Nephron progenitor cell (in vitro differentiated cells): ENCODE results near the gene SIM2.

Experiments used
- DNase-seq: peaks from one replicate; pipeline ENCODE4 v3.0.0; 2021
- H3K27ac Mint-ChIP-seq: 2 replicates; pipeline ENCODE4 v1.8.0; 2021; ENCODE audit warnings: mild to moderate bottlenecking, moderate library complexity, mixed read lengths
- H3K27me3 Mint-ChIP-seq: 2 replicates; pipeline ENCODE4 v1.8.0; 2021; ENCODE audit warnings: mild to moderate bottlenecking, low read depth, mixed read lengths; ENCODE audit not compliant: poor library complexity
- H3K36me3 Mint-ChIP-seq: 2 replicates; pipeline ENCODE4 v1.8.0; 2021; ENCODE audit warnings: low read depth, mixed read lengths
- H3K4me1 Mint-ChIP-seq: 2 replicates; pipeline ENCODE4 v1.8.0; 2021; ENCODE audit warnings: mixed read lengths
- H3K4me3 Mint-ChIP-seq: 2 replicates; pipeline ENCODE4 v1.8.0; 2021; ENCODE audit warnings: mild to moderate bottlenecking, moderate library complexity, mixed read lengths
- H3K9me3 Mint-ChIP-seq: 2 replicates; pipeline ENCODE4 v1.8.0; 2021; ENCODE audit warnings: mild to moderate bottlenecking, moderate library complexity, mixed read lengths
- CTCF ChIP-seq: fragments of 200-600 bp; sonication (generic); IDR thresholded peaks from 2 replicates; pipeline ENCODE4 v1.5.0; 2021; ENCODE audit warnings: antibody characterized with exemption

SIM2 gene

GRCh38 chr21:36697060-36697850, 1.7 kb upstream of the SIM2 start:
- TF ChIP-seq CTCF: no peak
- no peaks in the 10 kb centered on the region for H3K36me3 Mint-ChIP-seq
- DNase-seq: no peak
- H3K9me3 Mint-ChIP-seq: no peaks in the 10 kb centered on the region
- H3K4me1 Mint-ChIP-seq: peaks cover 34% of the 10 kb centered on the region
- no peak overlapping the region for H3K27ac Mint-ChIP-seq
- H3K27me3 Mint-ChIP-seq: peaks cover 99% of the 10 kb centered on the region
- no peak overlapping the region for H3K4me3 Mint-ChIP-seq

- Mint-ChIP-seq H3K4me1 (peaks cover 33% of the 10 kb centered on the region), H3K36me3 (no peaks in the 10 kb centered on the region), H3K4me3 (peak overlapping the region; percentile 61), H3K27ac (no peak overlapping the region), H3K9me3 (no peaks in the 10 kb centered on the region), H3K27me3 (peaks cover 99% of the 10 kb centered on the region)
- TF ChIP-seq CTCF: no peak
- DNase-seq: no peak
Observed at GRCh38 chr21:36697851-36698384, 997 bp upstream of the SIM2 start.

GRCh38 chr21:36698385-36698980, 432 bp upstream of the SIM2 start:
- Mint-ChIP-seq H3K4me1 (peaks cover 33% of the 10 kb centered on the region), H3K4me3 (peak overlapping the region; percentile 61), H3K9me3 (no peaks in the 10 kb centered on the region), H3K27me3 (peaks cover 99% of the 10 kb centered on the region), H3K27ac (no peak overlapping the region), H3K36me3 (no peaks in the 10 kb centered on the region)
- TF ChIP-seq CTCF: no peak
- DNase-seq: peak; percentile 65

GRCh38 chr21:36699546-36700294, 805 bp downstream of the SIM2 start:
- Mint-ChIP-seq H3K9me3 (no peaks in the 10 kb centered on the region), H3K4me3 (peak overlapping the region; percentile 60), H3K36me3 (no peaks in the 10 kb centered on the region), H3K27ac (no peak overlapping the region), H3K4me1 (peaks cover 29% of the 10 kb centered on the region), H3K27me3 (peaks cover 99% of the 10 kb centered on the region)
- no peak for DNase-seq
- no peak for TF ChIP-seq CTCF

- TF ChIP-seq CTCF: no peak
- no peaks in the 10 kb centered on the region for H3K9me3 Mint-ChIP-seq
- peaks cover 99% of the 10 kb centered on the region for H3K27me3 Mint-ChIP-seq
- DNase-seq: no peak
- no peaks in the 10 kb centered on the region for H3K36me3 Mint-ChIP-seq
- peaks cover 32% of the 10 kb centered on the region for H3K4me1 Mint-ChIP-seq
- H3K27ac Mint-ChIP-seq: no peak overlapping the region
- H3K4me3 Mint-ChIP-seq: peak overlapping the region; percentile 60
Observed at GRCh38 chr21:36700295-36700970, 1.5 kb downstream of the SIM2 start.
